DOHH2 (cell line): Measurements from ENCODE around the gene SH3PXD2A.

Source experiments
- H3F3A ChIP-seq: fragments of 200-600 bp; sonication (generic), shearing (Covaris generic); 2 replicates; pipeline ENCODE4 v1.6.0; 2016; ENCODE audit warnings: antibody characterized with exemption, mild to moderate bottlenecking; ENCODE audit not compliant: control insufficient read depth, insufficient read depth
- H3K27ac ChIP-seq: fragments of 200-600 bp; sonication (generic); 2 replicates; pipeline ENCODE4 v1.5.1; 2014; ENCODE audit warnings: low read depth, mild to moderate bottlenecking, low read length, moderate library complexity
- H3K27me3 ChIP-seq: fragments of 200-600 bp; sonication (generic); 2 replicates; pipeline ENCODE4 v1.6.1; 2014; ENCODE audit warnings: mild to moderate bottlenecking, low read length, mixed read lengths; ENCODE audit not compliant: control insufficient read depth
- H3K36me3 ChIP-seq: fragments of 200-600 bp; sonication (generic); 2 replicates; pipeline ENCODE4 v1.6.1; 2014; ENCODE audit warnings: mild to moderate bottlenecking, low read length, moderate library complexity, mixed read lengths; ENCODE audit not compliant: control insufficient read depth
- H3K4me1 ChIP-seq: fragments of 200-600 bp; sonication (generic); 2 replicates; pipeline ENCODE4 v1.6.1; 2014; ENCODE audit warnings: mild to moderate bottlenecking, low read length, mixed read lengths; ENCODE audit not compliant: control insufficient read depth
- H3K4me2 ChIP-seq: fragments of 200-600 bp; sonication (generic); 2 replicates; pipeline ENCODE4 v1.6.0; 2014; ENCODE audit warnings: mild to moderate bottlenecking, low read length, moderate library complexity
- H3K4me3 ChIP-seq: fragments of 200-600 bp; sonication (generic); 2 replicates; pipeline ENCODE4 v1.5.1; 2014; ENCODE audit warnings: mild to moderate bottlenecking, low read length, mixed read lengths
- H3K79me2 ChIP-seq: fragments of 200-600 bp; sonication (generic); 2 replicates; pipeline ENCODE4 v1.6.1; 2014; ENCODE audit warnings: mild to moderate bottlenecking, low read length, mixed read lengths; ENCODE audit not compliant: control insufficient read depth
- H3K9me2 ChIP-seq: fragments of 200-600 bp; sonication (generic); replicated peaks from 2 replicates; pipeline ENCODE4 v1.6.1; 2014; ENCODE audit warnings: mild to moderate bottlenecking, low read length, mixed read lengths; ENCODE audit not compliant: control insufficient read depth
- H3K9me3 ChIP-seq: fragments of 200-600 bp; sonication (generic); 2 replicates; pipeline ENCODE4 v1.6.1; 2014; ENCODE audit warnings: antibody characterized with exemption, low read length, mixed read lengths; ENCODE audit not compliant: control insufficient read depth, insufficient read depth
- H4K20me1 ChIP-seq: fragments of 200-600 bp; sonication (generic); 2 replicates; pipeline ENCODE4 v1.6.0; 2014; ENCODE audit warnings: low read depth, mild to moderate bottlenecking, antibody characterized with exemption, low read length, moderate library complexity; ENCODE audit not compliant: control insufficient read depth, insufficient read depth
- EZH2phosphoT487 ChIP-seq: fragments of 200-600 bp; sonication (generic); IDR thresholded peaks from 2 replicates; pipeline ENCODE4 v1.6.1; 2017; ENCODE audit warnings: borderline replicate concordance, mild to moderate bottlenecking, antibody characterized with exemption, low read length, moderate library complexity, mixed read lengths
- TF ChIP-seq, protein P1 (sequence below): fragments of 200-600 bp; sonication (generic); IDR thresholded peaks from one replicate; pipeline ENCODE4 v1.5.1; 2014; ENCODE audit warnings: antibody characterized with exemption, mild to moderate bottlenecking, low read depth, low read length; ENCODE audit not compliant: poor library complexity, severe bottlenecking

The SH3PXD2A gene

DNA sequence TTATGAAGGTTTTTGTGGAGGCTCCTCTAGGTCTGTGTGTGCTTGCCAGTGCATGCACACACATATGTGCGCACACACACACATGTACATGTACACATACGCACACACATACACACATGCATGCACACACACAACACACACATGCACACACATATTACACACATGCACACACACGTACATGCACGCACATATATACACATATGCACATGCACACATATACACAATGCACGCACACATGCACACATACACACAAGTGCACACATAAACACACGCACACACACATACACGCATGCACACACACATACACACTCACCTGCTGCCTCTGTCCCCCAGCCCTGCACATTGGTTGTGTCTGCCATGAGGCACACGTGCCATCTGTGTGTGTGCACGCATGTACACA is 295.6 kb downstream of the SH3PXD2A start:
- H3K27ac ChIP-seq = no peak overlapping the region
- no peaks in the 10 kb centered on the region for H3K36me3 ChIP-seq
- H3K9me3 ChIP-seq = no peaks in the 10 kb centered on the region
- no peaks in the 10 kb centered on the region for H4K20me1 ChIP-seq
- no peak overlapping the region for H3K4me3 ChIP-seq
- H3K9me2 ChIP-seq = no peaks in the 10 kb centered on the region
- peaks cover 23% of the 10 kb centered on the region for H3K27me3 ChIP-seq
- peaks cover 14% of the 10 kb centered on the region for H3K4me1 ChIP-seq
- H3K79me2 ChIP-seq = no peaks in the 10 kb centered on the region
- H3K4me2 ChIP-seq = no peak overlapping the region
- no peaks in the 10 kb centered on the region for H3F3A ChIP-seq
- no peak for TF ChIP-seq EZH2phosphoT487

DNA sequence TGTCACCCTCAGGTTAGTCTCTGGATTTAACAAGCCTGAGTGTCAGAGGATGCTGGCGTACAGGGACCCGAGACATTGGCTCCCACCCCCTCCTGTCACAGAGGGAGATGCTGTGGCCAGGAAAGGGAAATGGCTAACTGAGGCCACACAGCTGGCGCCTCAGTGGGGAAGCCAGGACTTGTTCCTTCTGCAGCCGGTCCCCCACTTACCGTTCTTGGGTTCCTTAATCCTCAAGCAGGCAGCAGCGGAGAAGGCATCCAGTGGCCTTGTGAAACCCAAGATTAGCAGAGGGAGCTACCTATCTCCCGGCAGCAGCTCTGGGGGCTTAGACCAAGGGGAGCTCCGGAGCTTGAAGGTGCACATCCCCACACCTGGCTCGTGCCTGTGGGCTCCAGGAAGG is 296.5 kb downstream of the SH3PXD2A start:
- no peaks in the 10 kb centered on the region for H3F3A ChIP-seq
- H3K4me3 ChIP-seq = no peak overlapping the region
- H3K36me3 ChIP-seq = no peaks in the 10 kb centered on the region
- H3K4me1 ChIP-seq = peaks cover 18% of the 10 kb centered on the region
- no peaks in the 10 kb centered on the region for H3K79me2 ChIP-seq
- no peaks in the 10 kb centered on the region for H3K9me2 ChIP-seq
- H3K27ac ChIP-seq = no peak overlapping the region
- H3K27me3 ChIP-seq = peaks cover 32% of the 10 kb centered on the region
- no peaks in the 10 kb centered on the region for H3K9me3 ChIP-seq
- no peaks in the 10 kb centered on the region for H4K20me1 ChIP-seq
- TF ChIP-seq, protein P1, sequence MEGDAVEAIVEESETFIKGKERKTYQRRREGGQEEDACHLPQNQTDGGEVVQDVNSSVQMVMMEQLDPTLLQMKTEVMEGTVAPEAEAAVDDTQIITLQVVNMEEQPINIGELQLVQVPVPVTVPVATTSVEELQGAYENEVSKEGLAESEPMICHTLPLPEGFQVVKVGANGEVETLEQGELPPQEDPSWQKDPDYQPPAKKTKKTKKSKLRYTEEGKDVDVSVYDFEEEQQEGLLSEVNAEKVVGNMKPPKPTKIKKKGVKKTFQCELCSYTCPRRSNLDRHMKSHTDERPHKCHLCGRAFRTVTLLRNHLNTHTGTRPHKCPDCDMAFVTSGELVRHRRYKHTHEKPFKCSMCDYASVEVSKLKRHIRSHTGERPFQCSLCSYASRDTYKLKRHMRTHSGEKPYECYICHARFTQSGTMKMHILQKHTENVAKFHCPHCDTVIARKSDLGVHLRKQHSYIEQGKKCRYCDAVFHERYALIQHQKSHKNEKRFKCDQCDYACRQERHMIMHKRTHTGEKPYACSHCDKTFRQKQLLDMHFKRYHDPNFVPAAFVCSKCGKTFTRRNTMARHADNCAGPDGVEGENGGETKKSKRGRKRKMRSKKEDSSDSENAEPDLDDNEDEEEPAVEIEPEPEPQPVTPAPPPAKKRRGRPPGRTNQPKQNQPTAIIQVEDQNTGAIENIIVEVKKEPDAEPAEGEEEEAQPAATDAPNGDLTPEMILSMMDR = no peak
- peak overlapping the region; percentile 27; the same call in 1 of the 2 replicates for H3K4me2 ChIP-seq

- Histone ChIP-seq H3K4me2 (no peak overlapping the region), H3K36me3 (no peaks in the 10 kb centered on the region), H3K4me1 (peaks cover 18% of the 10 kb centered on the region), H3F3A (no peaks in the 10 kb centered on the region), H3K27me3 (peaks cover 36% of the 10 kb centered on the region), H3K27ac (no peak overlapping the region), H3K79me2 (no peaks in the 10 kb centered on the region), H4K20me1 (no peaks in the 10 kb centered on the region), H3K9me3 (no peaks in the 10 kb centered on the region), H3K9me2 (no peaks in the 10 kb centered on the region), H3K4me3 (no peak overlapping the region)
- TF ChIP-seq, protein P1 = no peak
Observed at GRCh38 chr10:103557455-103557854, 297.9 kb downstream of the SH3PXD2A start.

GRCh38 chr10:103556383-103557007 is 298.9 kb downstream of the SH3PXD2A start:
- H3K79me2 ChIP-seq = no peaks in the 10 kb centered on the region
- peaks cover 36% of the 10 kb centered on the region for H3K27me3 ChIP-seq
- no peaks in the 10 kb centered on the region for H3K36me3 ChIP-seq
- no peaks in the 10 kb centered on the region for H3K9me2 ChIP-seq
- no peaks in the 10 kb centered on the region for H3K9me3 ChIP-seq
- no peaks in the 10 kb centered on the region for H3F3A ChIP-seq
- TF ChIP-seq EZH2phosphoT487 = no peak
- TF ChIP-seq, protein P1 = no peak
- H3K27ac ChIP-seq = no peak overlapping the region
- no peak overlapping the region for H3K4me2 ChIP-seq
- H4K20me1 ChIP-seq = no peaks in the 10 kb centered on the region
- H3K4me1 ChIP-seq = peaks cover 18% of the 10 kb centered on the region
- H3K4me3 ChIP-seq = no peak overlapping the region
